AG08395 (cell line): ENCODE measurements around the gene ZNF839.

Experiments
- DNase-seq: peaks from one replicate; pipeline ENCODE4 v3.0.0; 2012; ENCODE audit warnings: mixed read lengths, low spot score

ZNF839 gene

DNA sequence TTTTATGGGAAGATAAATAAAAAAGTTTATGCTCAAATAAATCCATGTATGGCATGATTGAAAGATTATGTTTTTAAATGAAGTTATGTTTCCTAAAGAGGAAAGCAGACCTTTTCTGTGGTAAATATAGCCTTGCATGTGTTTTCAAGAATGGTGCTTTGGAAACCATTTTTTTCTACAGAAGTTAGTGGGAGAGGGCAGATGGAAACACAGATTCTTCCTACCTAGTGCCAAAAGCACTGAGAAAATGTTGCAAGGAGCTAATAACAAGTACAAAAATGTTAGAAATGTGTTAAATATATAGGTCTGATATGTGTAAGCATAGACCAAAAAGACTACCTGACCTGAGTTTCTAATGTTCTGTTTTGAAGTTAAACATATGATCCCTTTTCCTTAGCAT is 67.5 kb downstream of the ZNF839 start:
- no peak for DNase-seq

DNA sequence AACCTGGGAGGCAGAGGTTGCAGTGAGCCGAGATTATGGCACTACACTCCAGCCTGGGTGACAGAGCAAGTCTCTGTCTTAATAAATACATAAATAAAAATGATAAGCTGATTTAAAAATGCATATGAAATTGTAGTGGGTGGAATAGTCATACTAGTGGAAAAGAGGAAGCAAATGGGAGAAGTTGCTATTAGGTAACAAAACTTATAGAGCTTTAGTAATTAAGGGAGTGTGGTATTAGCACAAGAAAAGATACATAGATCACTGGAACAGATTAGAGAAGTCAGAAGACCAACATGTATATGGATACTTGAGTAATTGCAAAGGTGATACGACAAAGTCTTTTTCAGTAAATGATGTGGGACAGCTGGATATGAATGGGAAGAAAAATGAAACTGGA is 69.7 kb downstream of the ZNF839 start:
- DNase-seq = no peak

DNA sequence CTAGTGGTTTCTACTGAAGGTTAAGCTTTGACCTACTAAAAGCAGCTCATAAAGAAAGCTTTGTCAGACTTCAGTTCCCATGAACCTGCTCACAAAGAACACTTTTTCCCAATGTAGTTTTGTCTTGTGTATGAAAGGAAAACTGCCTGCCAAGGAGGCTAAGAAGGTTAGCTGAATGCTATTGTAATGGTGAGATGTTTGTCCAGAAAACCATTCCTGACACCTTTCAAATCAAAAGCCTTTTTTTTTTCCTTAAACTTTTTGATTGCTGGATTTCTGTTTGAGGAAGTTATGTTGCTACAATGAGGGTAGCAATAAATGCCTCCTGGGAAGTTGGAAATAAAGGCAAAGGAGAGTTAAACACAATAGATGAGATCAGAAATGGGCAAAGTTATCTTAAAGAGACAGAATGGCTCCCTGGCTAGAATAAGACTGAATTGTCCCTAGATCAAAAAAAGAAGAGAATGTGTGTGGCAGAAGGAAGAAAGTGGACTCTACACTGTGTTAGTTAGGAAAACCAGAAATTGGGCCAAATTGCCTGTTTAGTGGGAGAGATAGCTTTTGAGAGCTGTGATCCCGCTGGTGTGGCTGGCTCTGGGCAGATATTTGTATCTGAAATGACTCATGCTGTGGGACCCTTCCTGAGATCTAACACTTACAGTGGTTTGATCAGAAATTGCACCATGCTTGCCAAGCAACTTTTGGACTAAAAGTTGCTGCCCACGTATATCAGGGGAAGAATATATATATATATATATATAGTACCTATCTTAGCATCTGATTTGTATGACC is 70.7 kb downstream of the ZNF839 start:
- DNase-seq = no peak
